Measurements from ENCODE around the gene OR6J1.

OR6J1 gene

DNA sequence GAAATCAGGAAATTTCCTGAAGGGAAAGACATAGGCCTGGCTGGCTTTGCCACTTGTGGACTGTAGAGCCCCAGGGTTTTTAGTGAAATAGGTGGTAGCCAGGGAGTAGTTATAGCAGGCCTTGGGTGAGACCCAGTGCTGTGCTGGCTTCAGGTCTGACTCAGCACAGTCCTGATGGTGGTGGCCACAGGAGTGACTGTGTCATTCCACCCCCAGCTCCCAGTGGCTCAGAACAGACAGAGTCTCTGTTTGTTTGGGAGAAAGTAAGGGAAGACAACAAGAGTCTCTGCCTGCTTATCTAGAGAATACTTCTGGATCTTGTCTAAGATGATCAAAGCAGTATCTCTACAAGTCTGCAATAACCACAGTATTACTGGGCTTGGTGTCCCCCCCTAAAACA lies 27.5 kb upstream of the OR6J1 start:
- H3K4me3 ChIP-seq (ENCODE audit: low read depth, low read length) = no peak overlapping the region
- TF ChIP-seq, protein P1, sequence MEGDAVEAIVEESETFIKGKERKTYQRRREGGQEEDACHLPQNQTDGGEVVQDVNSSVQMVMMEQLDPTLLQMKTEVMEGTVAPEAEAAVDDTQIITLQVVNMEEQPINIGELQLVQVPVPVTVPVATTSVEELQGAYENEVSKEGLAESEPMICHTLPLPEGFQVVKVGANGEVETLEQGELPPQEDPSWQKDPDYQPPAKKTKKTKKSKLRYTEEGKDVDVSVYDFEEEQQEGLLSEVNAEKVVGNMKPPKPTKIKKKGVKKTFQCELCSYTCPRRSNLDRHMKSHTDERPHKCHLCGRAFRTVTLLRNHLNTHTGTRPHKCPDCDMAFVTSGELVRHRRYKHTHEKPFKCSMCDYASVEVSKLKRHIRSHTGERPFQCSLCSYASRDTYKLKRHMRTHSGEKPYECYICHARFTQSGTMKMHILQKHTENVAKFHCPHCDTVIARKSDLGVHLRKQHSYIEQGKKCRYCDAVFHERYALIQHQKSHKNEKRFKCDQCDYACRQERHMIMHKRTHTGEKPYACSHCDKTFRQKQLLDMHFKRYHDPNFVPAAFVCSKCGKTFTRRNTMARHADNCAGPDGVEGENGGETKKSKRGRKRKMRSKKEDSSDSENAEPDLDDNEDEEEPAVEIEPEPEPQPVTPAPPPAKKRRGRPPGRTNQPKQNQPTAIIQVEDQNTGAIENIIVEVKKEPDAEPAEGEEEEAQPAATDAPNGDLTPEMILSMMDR (IDR thresholded peaks at IDR 0.05; ENCODE audit: control insufficient read depth, extremely low read depth, insufficient read depth) = no peak
- no peak for DNase-seq (ENCODE audit: low read depth)

DNA sequence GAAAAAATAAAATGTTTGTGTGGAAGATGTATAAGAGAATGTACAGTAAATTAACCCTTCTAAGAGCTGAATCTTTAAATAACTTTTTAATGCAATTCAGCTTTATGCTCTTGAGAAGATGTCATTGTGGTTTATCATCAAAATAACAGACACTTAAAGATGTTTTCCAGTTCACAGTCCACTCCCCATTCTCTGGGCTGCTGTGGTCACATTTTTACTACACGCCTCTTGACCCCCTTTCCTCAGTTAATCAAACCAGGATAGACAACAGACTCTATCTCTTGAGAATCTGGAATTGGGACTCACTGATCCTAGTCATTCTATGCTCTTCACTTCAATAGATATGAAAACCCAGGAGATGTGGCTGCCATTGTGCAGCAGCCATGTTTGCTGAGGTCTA lies 24.7 kb upstream of the OR6J1 start:
- TF ChIP-seq, protein P1 (IDR thresholded peaks at IDR 0.05; ENCODE audit: control insufficient read depth, extremely low read depth, insufficient read depth) = no peak

DNA sequence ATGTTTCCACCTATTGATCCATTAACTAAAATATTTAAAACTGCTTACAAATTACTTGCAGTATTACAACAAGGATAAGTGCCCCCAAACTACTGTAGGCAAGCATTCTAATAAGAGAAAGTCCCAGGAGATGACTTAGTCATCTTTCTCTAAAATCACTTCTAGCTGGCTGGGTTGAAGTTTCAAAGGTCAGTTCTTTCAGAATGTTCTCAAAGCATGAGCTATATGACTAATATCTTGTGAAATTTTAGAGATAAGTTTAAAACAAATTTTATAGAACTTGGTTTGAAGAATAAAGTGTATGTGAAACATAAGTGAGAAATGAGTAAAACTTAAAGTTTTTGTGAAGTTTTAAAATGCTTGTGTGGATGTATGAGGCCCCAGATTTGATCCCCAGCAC lies 24.3 kb upstream of the OR6J1 start:
- no peak overlapping the region for H3K4me3 ChIP-seq (ENCODE audit: low read depth, low read length)
- no peak for DNase-seq (ENCODE audit: low read depth)
- TF ChIP-seq, protein P1 (IDR thresholded peaks at IDR 0.05; ENCODE audit: control insufficient read depth, extremely low read depth, insufficient read depth) = no peak

More for the DNA sequence above, 24.7 kb upstream of the OR6J1 start:
- H3K4me3 ChIP-seq (ENCODE audit: low read depth, low read length) = no peak overlapping the region
- DNase-seq (ENCODE audit: low read depth) = no peak

DNA sequence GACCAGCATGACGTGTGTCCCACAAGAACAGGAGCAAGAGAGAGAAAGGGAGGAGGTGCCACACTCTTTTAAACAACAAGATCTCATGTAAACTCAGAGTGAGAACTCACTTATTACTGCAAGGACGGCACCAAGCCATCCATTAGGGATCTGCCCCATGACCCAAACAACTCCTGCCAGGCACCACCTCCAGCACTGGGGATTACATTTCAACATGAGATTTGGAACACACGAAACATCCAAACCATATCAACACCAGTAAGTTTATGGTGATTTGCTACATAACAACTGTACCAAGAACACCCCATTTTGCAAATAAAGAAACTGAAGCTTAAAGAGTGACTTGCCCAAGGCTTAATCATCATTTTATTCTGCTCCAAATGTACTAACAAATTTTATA lies 23.7 kb upstream of the OR6J1 start:
- no peak for DNase-seq (ENCODE audit: low read depth)
- TF ChIP-seq, protein P1 (IDR thresholded peaks at IDR 0.05; ENCODE audit: control insufficient read depth, extremely low read depth, insufficient read depth) = no peak
- H3K4me3 ChIP-seq (ENCODE audit: low read depth, low read length) = no peak overlapping the region

DNA sequence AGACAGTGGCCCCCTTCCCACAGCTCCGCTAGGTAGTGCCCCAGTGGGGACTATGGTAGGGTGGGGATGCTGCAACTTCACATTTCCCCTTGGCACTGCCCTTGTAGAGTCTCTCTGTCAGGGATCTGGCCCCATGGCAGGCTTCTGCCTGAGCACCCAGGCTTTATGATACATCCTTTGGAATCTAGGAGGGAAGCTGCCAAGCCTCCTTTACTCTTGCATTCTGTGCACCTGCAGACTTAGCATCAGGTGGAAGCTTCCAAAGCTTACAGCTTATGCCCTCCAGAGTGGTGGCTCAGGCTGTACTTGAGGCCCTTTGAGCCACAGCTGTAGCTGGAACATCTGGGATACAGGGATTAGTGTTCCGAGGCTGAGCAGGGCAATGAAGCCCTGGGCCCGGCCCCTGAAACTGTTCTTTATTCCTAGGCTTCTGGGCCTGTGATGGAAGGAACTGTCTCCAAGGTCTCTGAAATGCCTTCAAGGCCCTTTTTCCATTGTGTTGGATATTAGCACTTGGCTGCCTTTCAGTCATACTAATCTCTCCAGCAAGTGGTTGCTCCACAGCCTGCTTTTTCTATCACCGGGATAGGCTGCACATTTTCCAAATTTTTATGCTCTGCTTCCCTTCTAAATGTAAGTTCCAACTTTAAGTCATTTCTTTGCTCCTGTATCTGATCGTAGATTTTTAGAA lies 22.2 kb upstream of the OR6J1 start:
- H3K4me3 ChIP-seq (ENCODE audit: low read depth, low read length) = no peak overlapping the region
- TF ChIP-seq, protein P1 (IDR thresholded peaks at IDR 0.05; ENCODE audit: control insufficient read depth, extremely low read depth, insufficient read depth) = no peak
- DNase-seq (ENCODE audit: low read depth) = no peak

DNA sequence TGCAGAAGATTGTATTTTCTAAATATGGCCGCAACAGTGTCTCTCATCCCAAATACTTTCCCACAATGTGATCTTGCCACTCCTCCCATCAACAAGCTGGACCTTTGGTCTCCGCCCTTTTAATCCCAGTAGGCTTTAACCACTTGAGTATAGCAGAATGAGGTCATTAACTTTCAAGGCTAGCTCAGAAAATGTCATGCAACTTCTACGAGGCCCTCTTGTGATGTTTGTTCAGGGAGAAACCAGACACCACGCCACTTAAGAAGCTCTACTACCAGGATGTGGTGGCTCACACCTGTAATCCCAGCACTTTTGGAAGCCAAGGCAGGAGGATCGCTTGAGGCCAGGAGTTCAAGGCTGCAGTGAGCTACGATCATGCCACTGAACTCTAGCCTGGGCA lies 20.1 kb upstream of the OR6J1 start:
- DNase-seq (ENCODE audit: low read depth) = no peak
- no peak overlapping the region for H3K4me3 ChIP-seq (ENCODE audit: low read depth, low read length)
- TF ChIP-seq, protein P1 (IDR thresholded peaks at IDR 0.05; ENCODE audit: control insufficient read depth, extremely low read depth, insufficient read depth) = no peak

DNA sequence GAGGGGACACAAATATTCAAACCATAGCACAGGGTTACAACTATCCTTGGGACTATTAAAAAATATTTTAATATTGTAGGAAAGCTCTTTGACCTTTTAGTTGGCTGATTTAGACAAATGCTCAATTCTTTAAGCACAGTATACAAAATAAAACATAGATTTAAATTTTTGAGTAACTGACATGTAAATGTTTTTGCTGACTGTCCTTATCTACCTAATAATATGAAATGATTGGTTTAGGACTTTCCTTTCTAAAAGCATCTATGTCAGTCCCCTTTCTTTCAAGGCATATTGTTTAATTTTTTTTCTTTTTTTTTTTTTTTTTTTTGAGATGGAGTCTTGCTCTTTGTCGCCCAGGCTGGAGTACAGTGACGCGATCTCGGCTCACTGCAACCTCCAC lies 16.5 kb upstream of the OR6J1 start:
- DNase-seq (ENCODE audit: low read depth) = no peak
- TF ChIP-seq, protein P1 (IDR thresholded peaks at IDR 0.05; ENCODE audit: control insufficient read depth, extremely low read depth, insufficient read depth) = no peak
- H3K4me3 ChIP-seq (ENCODE audit: low read depth, low read length) = no peak overlapping the region
